Fibroblast of mammary gland (primary cell): ENCODE results near the gene THBD.

Source experiments
- DNase-seq: peaks from one replicate; pipeline ENCODE4 v3.0.0-alpha.2; 2010; ENCODE audit warnings: low read depth
- H3K4me3 ChIP-seq: 2 replicates; pipeline ENCODE4 v1.5.1; 2011; ENCODE audit warnings: low read depth, mild to moderate bottlenecking, low read length, moderate library complexity; ENCODE audit not compliant: control insufficient read depth
- CTCF ChIP-seq: conservative IDR thresholded peaks from 2 replicates; pipeline ENCODE4 v1.5.1; 2011; ENCODE audit warnings: low read depth, low read length, inconsistent platforms; ENCODE audit not compliant: control insufficient read depth, insufficient read depth

The THBD gene

GRCh38 chr20:23019403-23019802 is 30.1 kb downstream of the THBD start:
- TF ChIP-seq CTCF = no peak
- no peak overlapping the region for H3K4me3 ChIP-seq
- DNase-seq = no peak

- no peak overlapping the region for H3K4me3 ChIP-seq
- DNase-seq = no peak
- TF ChIP-seq CTCF = no peak
Measured at GRCh38 chr20:23018941-23019340, 30.5 kb downstream of the THBD start.

- no peak for DNase-seq
- H3K4me3 ChIP-seq = no peak overlapping the region
- TF ChIP-seq CTCF = no peak
Measured at GRCh38 chr20:23018432-23018831, 31.0 kb downstream of the THBD start.

- DNase-seq = no peak
- no peak for TF ChIP-seq CTCF
- no peak overlapping the region for H3K4me3 ChIP-seq
Measured at GRCh38 chr20:23017516-23017915, 32.0 kb downstream of the THBD start.

- DNase-seq = no peak
- no peak for TF ChIP-seq CTCF
- H3K4me3 ChIP-seq = no peak overlapping the region
Measured at GRCh38 chr20:23013429-23013828, 36.0 kb downstream of the THBD start.

- H3K4me3 ChIP-seq = no peak overlapping the region
- no peak for TF ChIP-seq CTCF
- no peak for DNase-seq
Measured at GRCh38 chr20:23011008-23011721, 38.3 kb downstream of the THBD start.

- no peak overlapping the region for H3K4me3 ChIP-seq
- TF ChIP-seq CTCF = no peak
- DNase-seq = no peak
Measured at GRCh38 chr20:23010096-23010495, 39.4 kb downstream of the THBD start.
